DOHH2 (cell line): ENCODE data around the gene NPL.

Experiments
- CTCF ChIP-seq: fragments of 200-600 bp; sonication (generic); IDR thresholded peaks from one replicate; pipeline ENCODE4 v1.5.1; 2014; ENCODE audit warnings: antibody characterized with exemption, mild to moderate bottlenecking, low read depth, low read length; ENCODE audit not compliant: poor library complexity, severe bottlenecking
- EZH2phosphoT487 ChIP-seq: fragments of 200-600 bp; sonication (generic); IDR thresholded peaks from 2 replicates; pipeline ENCODE4 v1.6.1; 2017; ENCODE audit warnings: borderline replicate concordance, mild to moderate bottlenecking, antibody characterized with exemption, low read length, moderate library complexity, mixed read lengths

DNA sequence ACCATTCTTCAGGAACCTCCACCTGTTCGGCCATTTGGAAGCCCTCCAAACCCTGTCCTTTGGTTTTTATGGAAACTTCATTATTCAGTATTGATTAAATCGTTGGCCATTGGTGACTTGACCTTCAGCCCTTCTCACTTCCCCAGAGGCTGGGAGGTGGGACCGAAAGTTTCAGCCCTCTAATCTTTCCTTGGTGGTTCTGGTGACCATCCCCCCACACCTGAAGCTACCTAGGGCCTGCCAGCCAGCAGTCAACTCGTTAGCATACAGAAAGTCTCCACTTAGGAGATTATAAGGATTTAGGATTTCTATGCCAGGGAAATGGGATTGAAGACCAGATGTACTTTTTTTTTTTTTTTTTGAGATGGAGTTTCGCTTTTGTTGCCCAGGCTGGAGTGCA, 56.3 kb downstream of the NPL start:
- TF ChIP-seq CTCF (no peak), EZH2phosphoT487 (no peak)
